HEK293 (cell line): ENCODE data around the gene AKAP4.

Source experiments
- CTCF ChIA-PET: fragments of 350-600 bp; formaldehyde crosslinking; extraction: SDS; loops from one replicate; lab custom pipeline; 2021; ENCODE audit warnings: antibody characterized with exemption; lab: Yijun Ruan, JAX
- POLR2A ChIA-PET: fragments of 300-600 bp; formaldehyde crosslinking; extraction: SDS; loops from one replicate; lab custom pipeline; 2020; ENCODE audit warnings: antibody characterized with exemption, inconsistent platforms; lab: Yijun Ruan, JAX
- H3K27ac ChIP-seq: fragments of 200-500 bp; sonication (Bioruptor generic); 2 replicates; pipeline ENCODE4 v1.5.1; 2014; ENCODE audit warnings: low read depth, low read length, control low read depth, inconsistent platforms; ENCODE audit errors: extremely low read depth
- H3K36me3 ChIP-seq, 2 experiments: fragments of 200-500 bp in 1 of 2; sonication (Bioruptor generic) in 1 of 2; 1 replicate in 1 of 2; 2 replicates in 1 of 2; pipeline ENCODE4 v1.5.1; 2014 to 2017; ENCODE audit warnings: inconsistent platforms in 2 of 2, low read length in 2 of 2; ENCODE audit not compliant: control insufficient read depth in 2 of 2, insufficient read depth in 1 of 2
- H3K4me1 ChIP-seq: fragments of 200-500 bp; sonication (Bioruptor generic); 2 replicates; pipeline ENCODE4 v1.5.1; 2014; ENCODE audit warnings: mild to moderate bottlenecking, low read length, inconsistent platforms; ENCODE audit not compliant: control insufficient read depth, insufficient read depth
- H3K4me3 ChIP-seq: 2 replicates; pipeline ENCODE4 v1.5.1; 2011; ENCODE audit warnings: low read depth, mild to moderate bottlenecking, control low read depth, low read length, moderate library complexity
- H3K9me3 ChIP-seq: fragments of 200-500 bp; sonication (Bioruptor generic); 2 replicates; pipeline ENCODE4 v1.5.1; 2014; ENCODE audit warnings: low read depth, low read length, inconsistent platforms; ENCODE audit not compliant: control insufficient read depth, insufficient read depth
- GLIS2 ChIP-seq: fragments of 450-650 bp; formaldehyde crosslinking; IDR thresholded peaks from 2 replicates; pipeline ENCODE4 v1.5.1; 2016; ENCODE audit warnings: missing biosample characterization, missing genetic modification characterization
- KLF10 ChIP-seq: fragments of 450-650 bp; IDR thresholded peaks from 2 replicates; pipeline ENCODE4 v1.5.1; 2018; ENCODE audit warnings: missing biosample characterization, mild to moderate bottlenecking, missing genetic modification characterization
- KLF7 ChIP-seq: fragments of 450-650 bp; formaldehyde crosslinking; IDR thresholded peaks from 2 replicates; pipeline ENCODE4 v1.5.1; 2016; ENCODE audit warnings: missing biosample characterization, missing genetic modification characterization, borderline replicate concordance
- PRDM1 ChIP-seq: fragments of 450-650 bp; formaldehyde crosslinking; IDR thresholded peaks from 2 replicates; pipeline ENCODE4; 2016; ENCODE audit warnings: missing biosample characterization, missing genetic modification characterization
- REPIN1 ChIP-seq: fragments of 450-650 bp; formaldehyde crosslinking; IDR thresholded peaks from 2 replicates; pipeline ENCODE4 v1.5.1; 2017; ENCODE audit warnings: missing biosample characterization, missing genetic modification characterization, low read depth
- SETDB1 ChIP-seq: IDR thresholded peaks from one replicate; pipeline ENCODE4 v1.6.1; 2017; ENCODE audit warnings: mild to moderate bottlenecking, low read length, moderate library complexity, mixed read lengths; ENCODE audit not compliant: insufficient read length
- ZFHX2 ChIP-seq: fragments of 450-650 bp; formaldehyde crosslinking; conservative IDR thresholded peaks from 2 replicates; pipeline ENCODE4 v1.5.1; 2016; ENCODE audit warnings: missing biosample characterization, missing genetic modification characterization
- ZFP37 ChIP-seq: fragments of 450-650 bp; formaldehyde crosslinking; IDR thresholded peaks from 2 replicates; pipeline ENCODE4 v1.5.1; 2016; ENCODE audit warnings: missing biosample characterization, missing genetic modification characterization
- ZNF138 ChIP-seq: fragments of 450-650 bp; formaldehyde crosslinking; IDR thresholded peaks from 2 replicates; pipeline ENCODE4 v1.5.1; 2016; ENCODE audit warnings: missing biosample characterization, missing genetic modification characterization, borderline replicate concordance
- ZNF174 ChIP-seq: fragments of 450-650 bp; formaldehyde crosslinking; IDR thresholded peaks from 2 replicates; pipeline ENCODE4 v1.5.0; 2017; ENCODE audit warnings: missing biosample characterization, mild to moderate bottlenecking, missing genetic modification characterization
- ZNF184 ChIP-seq: fragments of 450-650 bp; IDR thresholded peaks from 2 replicates; pipeline ENCODE4 v1.5.1; 2018; ENCODE audit warnings: missing biosample characterization, mild to moderate bottlenecking, missing genetic modification characterization
- ZNF2 ChIP-seq: fragments of 450-650 bp; formaldehyde crosslinking; IDR thresholded peaks from 2 replicates; pipeline ENCODE4 v1.5.1; 2016; ENCODE audit warnings: missing biosample characterization, missing genetic modification characterization
- ZNF239 ChIP-seq: fragments of 450-650 bp; formaldehyde crosslinking; IDR thresholded peaks from 2 replicates; pipeline ENCODE4 v1.5.1; 2016; ENCODE audit warnings: missing biosample characterization, missing genetic modification characterization
- ZNF266 ChIP-seq: fragments of 450-650 bp; formaldehyde crosslinking; IDR thresholded peaks from 2 replicates; pipeline ENCODE4 v1.5.1; 2016; ENCODE audit warnings: missing biosample characterization, missing genetic modification characterization, low read depth
- ZNF324 ChIP-seq: fragments of 450-650 bp; formaldehyde crosslinking; IDR thresholded peaks from 2 replicates; pipeline ENCODE4 v1.5.1; 2016; ENCODE audit warnings: missing biosample characterization, missing genetic modification characterization
- ZNF426 ChIP-seq: fragments of 450-650 bp; formaldehyde crosslinking; IDR thresholded peaks from 2 replicates; pipeline ENCODE4 v1.5.1; 2017; ENCODE audit warnings: missing biosample characterization, missing genetic modification characterization, mild to moderate bottlenecking, inconsistent platforms, moderate library complexity
- ZNF48 ChIP-seq: fragments of 450-650 bp; formaldehyde crosslinking; IDR thresholded peaks from 2 replicates; pipeline ENCODE4 v1.5.1; 2016; ENCODE audit warnings: missing biosample characterization, missing genetic modification characterization
- ZNF600 ChIP-seq: fragments of 450-650 bp; formaldehyde crosslinking; IDR thresholded peaks from 2 replicates; pipeline ENCODE4 v1.5.1; 2016; ENCODE audit warnings: missing biosample characterization, missing genetic modification characterization
- ZNF610 ChIP-seq: fragments of 450-650 bp; formaldehyde crosslinking; IDR thresholded peaks from 2 replicates; pipeline ENCODE4 v1.5.1; 2016; ENCODE audit warnings: missing biosample characterization, missing genetic modification characterization, borderline replicate concordance
- ZNF626 ChIP-seq: fragments of 450-650 bp; sonication (Bioruptor Pico); formaldehyde crosslinking; IDR thresholded peaks from 2 replicates; pipeline ENCODE4 v1.5.1; 2018; ENCODE audit warnings: missing biosample characterization, missing genetic modification characterization, inconsistent platforms
- ZNF843 ChIP-seq: fragments of 450-650 bp; formaldehyde crosslinking; IDR thresholded peaks from 2 replicates; pipeline ENCODE4 v1.5.1; 2016; ENCODE audit warnings: missing biosample characterization, missing genetic modification characterization
- TF ChIP-seq, protein P1 (sequence below): fragments of 450-650 bp; formaldehyde crosslinking; conservative IDR thresholded peaks from 2 replicates; pipeline ENCODE4 v1.5.1; 2016; ENCODE audit warnings: low read depth, missing biosample characterization, missing genetic modification characterization
- TF ChIP-seq, protein P2 (sequence below): fragments of 450-650 bp; formaldehyde crosslinking; IDR thresholded peaks from 2 replicates; pipeline ENCODE4 v1.5.1; 2016; ENCODE audit warnings: missing biosample characterization, missing genetic modification characterization
- TF ChIP-seq, protein P3 (sequence below): fragments of 450-650 bp; formaldehyde crosslinking; IDR thresholded peaks from 2 replicates; pipeline ENCODE4 v1.5.1; 2016; ENCODE audit warnings: missing biosample characterization, missing genetic modification characterization
- TF ChIP-seq, protein P4 (sequence below): fragments of 450-650 bp; formaldehyde crosslinking; IDR thresholded peaks from 2 replicates; pipeline ENCODE4 v1.5.1; 2016; ENCODE audit warnings: missing biosample characterization, missing genetic modification characterization
- TF ChIP-seq, protein P5 (sequence below): fragments of 450-650 bp; formaldehyde crosslinking; IDR thresholded peaks from 2 replicates; pipeline ENCODE4 v1.5.1; 2016; ENCODE audit warnings: missing biosample characterization, missing genetic modification characterization, borderline replicate concordance

The AKAP4 gene

DNA sequence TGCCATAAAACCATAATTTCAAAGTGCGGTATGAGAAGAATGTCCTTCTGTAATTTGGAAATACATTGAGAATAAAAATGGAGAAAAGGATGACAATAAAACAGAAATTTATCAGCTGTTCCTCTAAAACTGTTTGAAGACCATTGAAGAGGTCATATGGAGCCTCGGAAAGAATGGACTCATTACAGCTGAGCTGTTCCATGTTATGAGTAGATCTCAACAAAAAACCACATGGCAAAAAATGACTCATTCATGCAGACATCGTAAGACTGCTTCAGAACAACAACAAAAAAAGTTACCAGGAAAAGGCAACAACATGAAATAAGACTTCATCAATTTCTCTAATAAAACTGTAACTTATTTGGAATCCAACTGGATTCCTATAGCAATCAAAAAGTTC lies 39.7 kb downstream of the AKAP4 start:
- ChIA-PET POLR2A (no interaction called here), CTCF (no interaction called here)
- Histone ChIP-seq H3K9me3 (no peaks in the 10 kb centered on the region), H3K27ac (no peak overlapping the region), H3K4me1 (peaks cover 8% of the 10 kb centered on the region; the same call in 1 of the 2 replicates), H3K36me3 (no peaks in the 10 kb centered on the region), H3K4me3 (no peak overlapping the region)
- TF ChIP-seq PRDM1 (tag by site-specific recombination) (no peak), ZNF626 (no peak), ZNF2 (tag by site-specific recombination) (no peak), ZNF610 (no peak), ZNF174 (tag by site-specific recombination) (no peak), KLF10 (tag by site-specific recombination) (no peak), ZNF426 (tag by site-specific recombination) (no peak), ZNF48 (tag by site-specific recombination) (no peak), ZNF600 (tag by site-specific recombination) (no peak), GLIS2 (no peak), SETDB1 (no peak), ZNF266 (tag by site-specific recombination) (no peak), ZNF184 (no peak), KLF7 (tag by site-specific recombination) (no peak)
- TF ChIP-seq, protein P1, sequence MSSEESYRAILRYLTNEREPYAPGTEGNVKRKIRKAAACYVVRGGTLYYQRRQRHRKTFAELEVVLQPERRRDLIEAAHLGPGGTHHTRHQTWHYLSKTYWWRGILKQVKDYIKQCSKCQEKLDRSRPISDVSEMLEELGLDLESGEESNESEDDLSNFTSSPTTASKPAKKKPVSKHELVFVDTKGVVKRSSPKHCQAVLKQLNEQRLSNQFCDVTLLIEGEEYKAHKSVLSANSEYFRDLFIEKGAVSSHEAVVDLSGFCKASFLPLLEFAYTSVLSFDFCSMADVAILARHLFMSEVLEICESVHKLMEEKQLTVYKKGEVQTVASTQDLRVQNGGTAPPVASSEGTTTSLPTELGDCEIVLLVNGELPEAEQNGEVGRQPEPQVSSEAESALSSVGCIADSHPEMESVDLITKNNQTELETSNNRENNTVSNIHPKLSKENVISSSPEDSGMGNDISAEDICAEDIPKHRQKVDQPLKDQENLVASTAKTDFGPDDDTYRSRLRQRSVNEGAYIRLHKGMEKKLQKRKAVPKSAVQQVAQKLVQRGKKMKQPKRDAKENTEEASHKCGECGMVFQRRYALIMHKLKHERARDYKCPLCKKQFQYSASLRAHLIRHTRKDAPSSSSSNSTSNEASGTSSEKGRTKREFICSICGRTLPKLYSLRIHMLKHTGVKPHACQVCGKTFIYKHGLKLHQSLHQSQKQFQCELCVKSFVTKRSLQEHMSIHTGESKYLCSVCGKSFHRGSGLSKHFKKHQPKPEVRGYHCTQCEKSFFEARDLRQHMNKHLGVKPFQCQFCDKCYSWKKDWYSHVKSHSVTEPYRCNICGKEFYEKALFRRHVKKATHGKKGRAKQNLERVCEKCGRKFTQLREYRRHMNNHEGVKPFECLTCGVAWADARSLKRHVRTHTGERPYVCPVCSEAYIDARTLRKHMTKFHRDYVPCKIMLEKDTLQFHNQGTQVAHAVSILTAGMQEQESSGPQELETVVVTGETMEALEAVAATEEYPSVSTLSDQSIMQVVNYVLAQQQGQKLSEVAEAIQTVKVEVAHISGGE, result no peak
- TF ChIP-seq, protein P2, sequence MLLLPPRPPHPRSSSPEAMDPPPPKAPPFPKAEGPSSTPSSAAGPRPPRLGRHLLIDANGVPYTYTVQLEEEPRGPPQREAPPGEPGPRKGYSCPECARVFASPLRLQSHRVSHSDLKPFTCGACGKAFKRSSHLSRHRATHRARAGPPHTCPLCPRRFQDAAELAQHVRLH (tag by site-specific recombination), result no peak
- TF ChIP-seq, protein P3, sequence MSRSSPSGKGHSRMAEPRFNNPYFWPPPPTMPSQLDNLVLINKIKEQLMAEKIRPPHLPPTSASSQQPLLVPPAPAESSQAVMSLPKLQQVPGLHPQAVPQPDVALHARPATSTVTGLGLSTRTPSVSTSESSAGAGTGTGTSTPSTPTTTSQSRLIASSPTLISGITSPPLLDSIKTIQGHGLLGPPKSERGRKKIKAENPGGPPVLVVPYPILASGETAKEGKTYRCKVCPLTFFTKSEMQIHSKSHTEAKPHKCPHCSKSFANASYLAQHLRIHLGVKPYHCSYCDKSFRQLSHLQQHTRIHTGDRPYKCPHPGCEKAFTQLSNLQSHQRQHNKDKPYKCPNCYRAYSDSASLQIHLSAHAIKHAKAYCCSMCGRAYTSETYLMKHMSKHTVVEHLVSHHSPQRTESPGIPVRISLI (tag by site-specific recombination), result no peak
- TF ChIP-seq, protein P4, sequence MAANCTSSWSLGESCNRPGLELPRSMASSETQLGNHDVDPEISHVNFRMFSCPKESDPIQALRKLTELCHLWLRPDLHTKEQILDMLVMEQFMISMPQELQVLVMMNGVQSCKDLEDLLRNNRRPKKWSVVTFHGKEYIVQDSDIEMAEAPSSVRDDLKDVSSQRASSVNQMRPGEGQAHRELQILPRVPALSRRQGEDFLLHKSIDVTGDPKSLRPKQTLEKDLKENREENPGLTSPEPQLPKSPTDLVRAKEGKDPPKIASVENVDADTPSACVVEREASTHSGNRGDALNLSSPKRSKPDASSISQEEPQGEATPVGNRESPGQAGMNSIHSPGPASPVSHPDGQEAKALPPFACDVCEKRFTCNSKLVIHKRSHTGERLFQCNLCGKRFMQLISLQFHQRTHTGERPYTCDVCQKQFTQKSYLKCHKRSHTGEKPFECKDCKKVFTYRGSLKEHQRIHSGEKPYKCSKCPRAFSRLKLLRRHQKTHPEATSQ (tag by site-specific recombination), result no peak
- TF ChIP-seq, protein P5, sequence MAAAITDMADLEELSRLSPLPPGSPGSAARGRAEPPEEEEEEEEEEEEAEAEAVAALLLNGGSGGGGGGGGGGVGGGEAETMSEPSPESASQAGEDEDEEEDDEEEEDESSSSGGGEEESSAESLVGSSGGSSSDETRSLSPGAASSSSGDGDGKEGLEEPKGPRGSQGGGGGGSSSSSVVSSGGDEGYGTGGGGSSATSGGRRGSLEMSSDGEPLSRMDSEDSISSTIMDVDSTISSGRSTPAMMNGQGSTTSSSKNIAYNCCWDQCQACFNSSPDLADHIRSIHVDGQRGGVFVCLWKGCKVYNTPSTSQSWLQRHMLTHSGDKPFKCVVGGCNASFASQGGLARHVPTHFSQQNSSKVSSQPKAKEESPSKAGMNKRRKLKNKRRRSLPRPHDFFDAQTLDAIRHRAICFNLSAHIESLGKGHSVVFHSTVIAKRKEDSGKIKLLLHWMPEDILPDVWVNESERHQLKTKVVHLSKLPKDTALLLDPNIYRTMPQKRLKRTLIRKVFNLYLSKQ (tag by site-specific recombination), result no peak

DNA sequence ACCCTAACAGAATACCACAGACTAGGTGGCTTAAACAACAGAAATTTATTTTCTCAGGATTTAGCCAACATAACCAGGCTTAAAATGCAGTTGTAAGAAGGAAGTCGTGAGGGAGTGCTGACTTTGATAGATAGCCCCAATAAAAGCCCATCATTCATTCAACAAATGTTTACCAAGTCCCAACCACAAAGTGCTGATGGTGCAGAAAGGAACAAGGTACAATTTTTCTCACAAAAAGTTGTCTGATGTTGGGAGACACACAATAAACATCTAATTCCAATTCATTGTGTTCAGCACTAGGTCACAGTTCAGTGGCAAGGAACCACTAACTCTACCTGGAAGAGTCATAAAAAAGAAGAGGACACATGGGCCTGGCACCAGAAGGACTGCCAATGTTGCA lies 42.2 kb downstream of the AKAP4 start:
- Histone ChIP-seq H3K4me3 (no peak overlapping the region), H3K27ac (0 out of 2 replicates have a peak overlapping the region, but pooled peaks have one; percentile 16), H3K36me3 (no peaks in the 10 kb centered on the region), H3K4me1 (peaks cover 8% of the 10 kb centered on the region; the same call in 1 of the 2 replicates), H3K9me3 (no peaks in the 10 kb centered on the region)
- no peak for TF ChIP-seq ZNF138 (tag by site-specific recombination)
- no peak for TF ChIP-seq ZFHX2 (tag by site-specific recombination)
- no peak for TF ChIP-seq REPIN1 (tag by site-specific recombination)
- no peak for TF ChIP-seq ZFP37 (tag by site-specific recombination)
- TF ChIP-seq ZNF324 (tag by site-specific recombination), result no peak
- no peak for TF ChIP-seq ZNF239 (tag by site-specific recombination)
- no peak for TF ChIP-seq ZNF843
- CTCF ChIA-PET, result no interaction called here
- POLR2A ChIA-PET, result no interaction called here
